Activated CD8-positive, alpha-beta memory T cell treated with anti-CD3 and anti-CD28 coated beads for 36 hours (primary cell): ENCODE results near the gene PEPD. TPM values are rescaled to one million over a fixed set of nuclear protein-coding genes. Genes with fewer than 3 reads are reported as not detected.

ENCODE experiments used
- CTCF ChIA-PET: fragments of 350-600 bp; sonication (Branson Sonifier 250); formaldehyde crosslinking; loops from one replicate; lab custom pipeline; 2021; ENCODE audit warnings: antibody characterized with exemption; lab: Charles Lee
- POLR2A ChIA-PET: fragments of 350-600 bp; sonication (Branson Sonifier 250); formaldehyde crosslinking; loops from one replicate; lab custom pipeline; 2021; ENCODE audit warnings: antibody characterized with exemption; lab: Charles Lee
- total RNA-seq, 2 experiments: library from RNA; stranded (reverse); gene quantifications; one replicate each; pipeline ENCODE4 v1.2.3, GENCODE V29; 2021

Gene PEPD
- total RNA-seq, 2 experiments from 2014 or later: 42.2 to 46.2 TPM

DNA sequence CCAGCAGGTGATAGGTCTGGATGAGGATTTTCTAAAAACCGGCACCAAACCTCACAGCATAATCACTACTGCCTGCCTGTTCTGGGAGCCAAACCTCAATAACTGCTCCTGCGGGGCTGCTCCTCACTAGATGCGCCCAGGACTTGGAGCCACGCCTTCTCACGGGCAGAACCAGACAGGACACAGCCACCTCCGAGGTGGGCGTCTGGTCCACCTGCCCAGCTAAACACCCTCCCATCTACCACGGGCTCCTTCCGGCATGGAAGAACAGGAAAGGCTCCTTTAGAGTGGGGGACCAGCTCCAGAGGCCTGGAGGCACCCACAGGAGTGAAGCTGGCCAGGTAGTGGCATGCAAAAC is 73.5 kb downstream of the PEPD start:
- CTCF ChIA-PET: no interaction called here
- POLR2A ChIA-PET: no interaction called here

DNA sequence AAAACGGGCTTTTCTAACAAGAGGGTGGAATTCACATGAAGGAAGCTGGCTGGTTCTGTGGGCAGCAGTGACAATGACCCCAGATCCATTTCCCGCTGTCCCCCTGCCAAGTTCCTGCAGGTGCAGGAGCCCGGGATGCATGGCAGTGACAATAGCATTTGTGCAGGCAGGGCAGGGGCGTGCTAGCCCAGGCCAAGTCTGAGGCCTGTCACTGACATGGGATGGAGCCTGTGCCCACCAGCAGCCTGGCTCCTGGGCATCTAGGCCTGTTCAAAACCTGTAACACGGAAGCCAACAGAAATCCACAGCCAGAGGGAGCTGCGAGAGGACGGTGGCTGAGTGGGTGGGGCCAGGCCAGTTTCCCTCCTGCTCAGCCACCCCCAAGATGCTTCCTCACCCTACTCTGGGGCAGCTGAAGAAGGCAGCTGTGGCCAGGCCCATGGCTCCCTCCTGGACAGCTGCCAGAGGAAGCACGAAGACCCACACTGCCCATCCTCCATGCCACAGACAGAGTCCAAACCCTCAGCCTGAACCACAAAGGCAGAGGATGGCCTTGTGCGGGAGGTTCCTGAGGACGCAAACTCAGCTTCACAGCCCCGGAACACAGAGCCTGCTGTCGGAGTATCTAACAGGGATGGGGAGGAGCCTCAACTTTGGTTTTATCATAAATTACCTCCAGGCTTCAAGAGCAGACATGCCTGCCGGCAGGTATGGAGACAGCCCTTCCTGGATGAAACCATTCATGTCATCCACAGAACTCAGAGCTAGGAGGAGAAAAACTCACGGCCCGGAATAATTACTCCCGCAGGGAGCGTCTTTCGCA is 74.0 kb downstream of the PEPD start:
- ChIA-PET CTCF (no interaction called here), POLR2A (no interaction called here)

DNA sequence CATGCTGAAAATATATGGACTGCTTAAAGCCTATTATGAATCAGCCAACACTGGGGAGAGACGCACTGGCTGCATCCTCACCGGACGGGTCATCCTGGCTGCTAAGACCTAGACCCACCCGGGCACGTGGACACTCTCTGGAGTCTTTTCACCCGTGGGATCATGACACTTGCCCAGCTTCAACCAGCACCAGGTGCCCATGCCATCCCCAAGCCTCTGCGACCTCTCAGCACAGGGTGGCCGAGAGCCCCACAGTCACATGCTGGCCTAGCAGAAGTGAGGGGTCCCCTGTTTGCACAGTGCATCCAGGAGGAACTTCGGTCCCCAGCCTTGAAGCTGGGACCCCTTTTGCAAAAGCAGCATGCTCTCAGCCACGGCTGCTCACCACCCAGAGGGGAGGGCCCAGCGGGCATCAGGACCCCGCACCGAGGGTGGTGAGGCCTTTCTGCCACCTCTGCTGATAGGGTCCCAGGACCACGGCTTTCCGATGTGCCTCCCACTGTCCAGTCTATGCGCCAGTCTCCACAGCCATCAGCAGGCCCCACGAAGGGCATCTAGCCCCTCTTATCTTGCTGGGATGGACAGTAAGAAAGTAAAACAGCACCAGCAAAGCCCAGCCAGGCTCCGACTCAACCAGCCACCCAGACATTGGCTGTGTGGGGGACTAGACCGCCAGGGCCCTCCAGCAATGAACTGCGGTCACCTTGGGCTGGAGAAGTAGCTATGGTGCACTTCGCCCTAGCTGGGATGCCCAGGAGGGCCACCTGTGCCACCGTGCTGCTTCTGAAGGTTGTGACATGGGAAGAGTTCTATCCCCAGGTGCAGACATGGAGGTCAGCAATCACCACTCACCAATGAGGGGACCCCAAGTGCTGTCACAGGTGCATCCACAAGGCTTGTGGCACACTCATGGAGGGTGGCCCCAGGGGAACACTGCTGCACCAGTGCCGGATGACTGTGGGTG is 75.0 kb downstream of the PEPD start:
- ChIA-PET CTCF (no interaction called here), POLR2A (no interaction called here)

DNA sequence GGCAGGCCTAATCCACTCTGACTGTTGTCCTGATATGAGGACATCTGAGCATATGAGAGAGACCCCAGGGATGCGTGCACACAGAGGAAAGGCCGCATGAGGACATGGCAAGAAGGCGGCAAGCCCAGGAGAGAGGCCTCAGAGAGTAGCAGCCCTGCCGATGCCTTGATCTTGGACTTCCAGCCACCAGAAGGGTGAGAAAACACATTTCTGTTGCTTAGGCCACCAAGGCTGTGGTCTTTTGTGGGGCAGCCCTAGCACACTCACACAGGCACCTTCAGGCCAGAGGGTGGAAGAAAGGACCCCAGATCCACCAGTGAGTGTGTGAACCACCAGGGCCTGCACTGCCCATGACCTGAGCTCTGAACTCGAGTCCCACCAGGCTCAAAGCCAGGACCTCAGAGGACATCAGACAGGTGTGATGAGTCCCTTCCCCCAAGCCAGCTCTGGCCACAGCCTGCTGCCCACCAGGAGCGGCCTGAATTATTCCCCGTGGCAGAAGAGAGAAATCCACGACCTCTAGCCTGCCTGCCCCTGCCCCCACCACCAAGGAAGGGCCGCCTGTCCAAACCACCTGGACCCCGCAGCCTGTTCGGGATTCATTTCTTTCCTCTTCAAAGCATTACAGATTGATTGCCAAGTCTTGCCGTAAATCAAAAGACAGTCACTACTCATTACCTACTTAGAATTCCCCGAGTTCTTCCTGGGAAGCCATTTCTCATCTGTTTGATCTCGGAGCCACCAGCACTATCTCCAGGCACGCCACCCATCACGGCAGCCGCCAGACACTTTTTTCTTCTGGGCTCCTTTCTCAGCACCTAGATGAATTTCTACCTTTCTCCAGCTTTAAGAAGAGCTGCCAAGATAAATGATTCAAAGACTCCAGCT is 75.9 kb downstream of the PEPD start:
- POLR2A ChIA-PET: no interaction called here
- CTCF ChIA-PET: no interaction called here

DNA sequence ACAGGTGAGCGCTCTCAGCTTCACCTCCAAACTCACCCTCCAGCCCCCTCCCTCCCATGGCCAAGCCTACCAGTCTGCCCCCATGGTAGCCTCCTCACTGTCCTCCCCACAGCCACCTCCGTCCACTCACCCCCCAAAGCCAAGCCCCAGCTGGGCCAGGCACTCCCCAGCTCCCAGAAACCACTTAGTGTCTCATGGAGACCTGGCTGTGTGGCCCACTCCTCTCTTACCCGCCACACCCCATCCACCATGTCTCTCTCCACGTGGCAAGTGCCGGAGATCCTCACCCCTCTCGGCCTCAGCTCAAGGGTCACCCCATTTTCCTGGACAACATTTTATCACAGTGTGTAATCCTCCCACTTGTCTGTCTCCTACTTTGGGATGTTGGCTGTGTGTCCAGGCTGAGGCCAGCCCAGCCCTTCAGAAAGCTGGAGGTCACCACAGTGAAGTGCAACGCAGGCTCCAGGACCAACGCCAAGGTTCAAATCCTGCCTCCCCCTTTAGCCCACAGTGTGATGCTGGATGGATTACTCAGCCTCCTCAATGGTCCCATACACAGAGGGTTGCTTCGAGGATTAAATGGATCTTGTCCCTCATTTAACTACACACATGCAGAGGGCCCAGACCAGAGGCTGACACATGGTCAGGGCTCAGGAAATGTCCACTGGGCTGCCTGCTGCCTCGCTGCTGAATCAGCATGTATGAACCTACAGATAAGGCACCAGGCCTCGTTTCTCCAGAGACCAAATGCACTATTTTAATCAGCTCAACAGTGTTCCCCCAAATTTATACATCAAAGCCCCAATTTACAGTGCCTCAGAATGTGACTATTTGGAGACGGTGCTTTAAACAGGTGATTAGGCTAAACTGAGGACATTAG is 76.8 kb downstream of the PEPD start:
- CTCF ChIA-PET: interaction anchor here (0.7 kb wide), 1 partner anchor 14 kb away, joined by 3 read pairs; no protein-coding TSS in a partner anchor
- POLR2A ChIA-PET: no interaction called here

DNA sequence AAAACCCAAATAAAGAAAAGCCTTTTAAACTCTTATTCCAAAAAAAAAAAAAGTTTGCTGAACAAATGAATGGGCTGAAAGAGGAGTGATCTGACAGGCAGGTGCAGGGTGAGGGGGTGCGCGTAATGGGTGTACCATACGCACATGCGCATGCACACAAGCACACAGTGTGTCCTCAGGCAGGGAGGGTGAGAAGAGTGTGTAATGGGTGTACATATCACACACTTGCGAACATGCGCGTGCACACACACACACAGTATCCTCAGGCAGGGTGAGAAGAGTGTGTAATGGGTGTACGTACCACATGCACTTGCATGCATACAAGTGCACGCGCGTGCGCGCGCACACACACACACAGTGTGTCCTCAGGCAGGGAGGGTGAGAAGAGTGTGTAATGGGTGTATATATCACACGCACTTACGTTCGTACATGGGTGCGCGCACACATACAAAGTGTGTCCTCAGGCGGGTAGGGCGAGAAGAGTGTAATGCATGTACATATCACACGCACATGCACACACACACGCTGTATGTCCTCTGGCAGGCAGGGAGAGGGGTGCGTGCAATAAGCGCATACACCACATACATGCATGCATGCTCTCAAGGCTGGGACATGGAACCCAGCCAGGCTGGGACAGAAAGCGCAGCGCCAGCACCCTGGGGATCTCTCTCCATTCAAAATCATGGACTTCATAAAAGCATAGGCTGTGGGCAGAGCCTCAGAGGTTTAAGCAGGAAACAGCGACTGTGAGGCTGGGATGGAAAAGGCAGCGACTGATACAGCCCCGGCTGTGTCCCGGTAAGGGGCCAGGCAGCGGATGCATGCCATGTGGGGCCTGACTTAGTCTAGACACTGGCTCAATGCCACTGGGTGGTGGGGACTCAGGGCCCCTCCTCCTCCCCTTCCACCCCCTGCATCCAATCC is 77.7 kb downstream of the PEPD start:
- POLR2A ChIA-PET: no interaction called here

DNA sequence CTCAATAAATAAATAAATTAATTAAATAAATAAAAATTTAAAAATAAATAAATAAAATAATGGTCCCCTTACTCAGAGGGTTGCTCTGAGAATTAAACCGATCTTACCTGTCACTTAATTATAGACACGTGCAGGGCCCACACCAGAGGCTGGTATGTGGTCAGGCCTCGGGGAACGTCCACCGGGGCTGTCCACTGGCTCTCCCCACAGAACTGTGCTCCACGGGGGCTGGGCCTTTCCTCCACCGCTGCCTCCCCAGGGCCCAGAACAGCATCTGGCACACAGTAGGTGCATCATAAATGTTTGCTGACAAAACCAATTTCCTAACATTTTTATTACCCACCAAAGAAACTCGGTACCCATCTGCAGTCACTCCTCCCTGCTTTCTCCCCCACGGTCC is 78.9 kb downstream of the PEPD start:
- ChIA-PET POLR2A (no interaction called here), CTCF (no interaction called here)

More for the DNA sequence above, 77.7 kb downstream of the PEPD start:
- CTCF ChIA-PET: interaction anchor here (0.7 kb wide), 1 partner anchor 13 kb away, joined by 3 read pairs; no protein-coding TSS in a partner anchor

DNA sequence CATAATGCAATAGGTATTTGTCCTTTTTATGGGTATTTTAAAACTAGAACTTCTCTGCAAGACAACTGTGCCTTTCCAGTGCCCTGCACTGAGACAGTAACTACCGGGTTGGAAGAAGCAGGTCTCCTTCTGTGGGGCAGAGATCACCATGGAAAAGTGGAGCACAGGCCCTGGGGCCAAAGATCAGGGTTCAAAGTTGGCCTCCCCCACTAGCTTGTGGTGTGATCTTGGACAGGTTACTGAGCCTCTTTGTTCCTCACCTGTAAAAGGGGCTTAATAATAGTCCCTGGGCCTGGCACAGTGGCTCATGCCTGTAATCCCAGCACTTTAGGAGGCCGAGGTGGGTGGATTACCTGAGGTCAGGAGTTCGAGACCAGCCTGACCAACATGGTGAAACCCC is 79.8 kb downstream of the PEPD start:
- CTCF ChIA-PET: no interaction called here
- POLR2A ChIA-PET: no interaction called here

DNA sequence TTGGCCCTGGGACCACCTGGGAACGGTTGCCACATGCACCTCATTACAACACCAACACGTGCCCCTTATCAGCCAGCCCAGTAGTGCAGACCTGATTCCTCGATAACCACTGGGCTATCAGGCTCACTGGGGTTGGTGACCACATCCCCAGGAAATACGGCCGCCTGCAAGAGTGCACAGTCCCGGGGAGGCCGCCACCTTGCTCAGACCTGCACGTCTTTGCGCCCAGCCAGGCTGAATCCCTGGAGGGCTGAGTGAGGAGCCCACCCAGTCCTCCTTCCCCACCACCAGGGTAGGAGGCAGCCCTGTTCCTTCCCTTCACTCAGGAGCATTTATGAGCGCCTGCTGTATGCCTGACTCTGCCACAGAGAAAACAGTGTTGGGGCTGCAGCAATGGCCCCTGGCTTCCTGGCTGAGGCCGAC is 80.3 kb downstream of the PEPD start:
- ChIA-PET CTCF (no interaction called here), POLR2A (no interaction called here)

DNA sequence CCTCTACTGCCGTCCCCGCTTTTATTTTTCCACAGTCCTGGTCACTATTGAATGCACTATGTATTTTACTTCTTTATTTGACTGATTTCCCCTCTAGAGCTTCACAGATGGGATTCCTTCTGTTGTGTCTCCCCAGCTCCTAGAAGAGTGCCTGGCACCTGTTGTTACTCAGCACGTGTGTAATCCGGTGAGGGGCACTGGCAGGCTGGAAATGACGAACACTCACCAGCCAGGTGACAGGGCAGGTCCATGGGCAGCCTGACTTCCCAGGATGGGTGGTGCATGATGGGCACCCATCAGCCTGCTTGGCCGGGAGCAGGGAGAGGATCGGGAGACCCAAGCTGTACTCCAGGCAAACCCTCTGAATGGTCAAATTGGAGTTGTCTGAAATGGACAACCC is 80.9 kb downstream of the PEPD start:
- ChIA-PET POLR2A (no interaction called here), CTCF (interaction anchor here (0.6 kb wide), 1 partner anchor 671 kb away, joined by 3 read pairs; no protein-coding TSS in a partner anchor)

DNA sequence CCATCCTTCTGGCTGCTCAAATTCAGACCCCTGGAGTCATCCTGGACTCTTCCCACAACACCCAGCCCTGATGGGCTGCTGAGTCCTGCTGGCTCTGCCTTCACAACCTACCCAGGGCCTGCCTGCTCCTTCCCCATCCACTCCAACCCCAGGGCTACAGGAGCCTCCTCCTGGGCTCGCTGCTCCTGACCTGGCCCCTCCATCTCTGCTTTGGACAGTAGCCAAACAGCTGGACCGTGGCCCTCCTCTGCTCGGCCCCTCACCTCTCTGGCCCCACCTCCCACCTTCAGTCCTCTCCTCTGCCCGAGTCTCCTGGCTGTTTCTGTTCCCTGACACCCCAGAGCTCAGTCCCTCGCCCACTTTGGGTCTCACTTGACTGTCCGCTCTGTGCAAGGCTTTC is 81.3 kb downstream of the PEPD start:
- POLR2A ChIA-PET: no interaction called here
- CTCF ChIA-PET: interaction anchor here (0.6 kb wide), 1 partner anchor 671 kb away, joined by 3 read pairs; no protein-coding TSS in a partner anchor

DNA sequence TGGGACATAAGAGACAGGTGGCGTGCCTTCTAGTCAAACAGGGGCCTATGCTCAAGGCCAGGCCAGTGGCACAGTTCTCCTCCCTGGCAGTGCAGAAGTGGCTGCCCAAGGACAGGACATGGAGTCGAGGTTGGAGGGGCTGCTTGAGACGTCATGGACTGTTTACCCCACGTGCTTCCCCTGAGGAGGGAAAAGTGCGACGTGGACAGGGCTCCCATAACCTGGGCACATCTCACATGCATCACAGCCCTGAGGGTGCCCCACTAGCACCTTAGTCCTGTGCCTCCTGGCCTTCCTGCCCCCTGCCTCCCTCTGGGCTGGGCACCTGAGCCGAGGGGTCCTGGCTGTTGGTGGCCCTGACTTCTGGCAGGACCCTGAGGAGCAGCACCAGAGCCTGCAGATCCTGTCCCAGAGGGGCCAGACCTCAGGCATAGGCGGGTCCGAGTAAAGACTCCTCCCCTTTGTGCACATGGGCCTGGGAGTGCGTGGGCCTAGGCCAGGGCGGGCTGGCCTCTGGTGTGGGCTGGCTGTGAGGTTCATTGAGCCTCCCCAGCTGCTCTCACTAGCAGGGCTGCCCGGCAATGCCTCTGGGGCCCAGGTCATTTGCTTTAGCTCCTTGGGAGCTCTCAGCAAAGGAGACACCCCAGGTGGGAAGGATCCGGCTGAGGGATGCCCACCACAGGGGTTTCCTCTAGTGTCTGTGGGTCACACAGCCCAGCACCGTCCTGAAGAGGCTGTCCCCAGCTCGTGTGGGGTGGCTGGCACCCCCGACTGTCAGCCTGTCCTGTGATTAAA is 82.4 kb downstream of the PEPD start:
- POLR2A ChIA-PET: no interaction called here
- CTCF ChIA-PET: no interaction called here

DNA sequence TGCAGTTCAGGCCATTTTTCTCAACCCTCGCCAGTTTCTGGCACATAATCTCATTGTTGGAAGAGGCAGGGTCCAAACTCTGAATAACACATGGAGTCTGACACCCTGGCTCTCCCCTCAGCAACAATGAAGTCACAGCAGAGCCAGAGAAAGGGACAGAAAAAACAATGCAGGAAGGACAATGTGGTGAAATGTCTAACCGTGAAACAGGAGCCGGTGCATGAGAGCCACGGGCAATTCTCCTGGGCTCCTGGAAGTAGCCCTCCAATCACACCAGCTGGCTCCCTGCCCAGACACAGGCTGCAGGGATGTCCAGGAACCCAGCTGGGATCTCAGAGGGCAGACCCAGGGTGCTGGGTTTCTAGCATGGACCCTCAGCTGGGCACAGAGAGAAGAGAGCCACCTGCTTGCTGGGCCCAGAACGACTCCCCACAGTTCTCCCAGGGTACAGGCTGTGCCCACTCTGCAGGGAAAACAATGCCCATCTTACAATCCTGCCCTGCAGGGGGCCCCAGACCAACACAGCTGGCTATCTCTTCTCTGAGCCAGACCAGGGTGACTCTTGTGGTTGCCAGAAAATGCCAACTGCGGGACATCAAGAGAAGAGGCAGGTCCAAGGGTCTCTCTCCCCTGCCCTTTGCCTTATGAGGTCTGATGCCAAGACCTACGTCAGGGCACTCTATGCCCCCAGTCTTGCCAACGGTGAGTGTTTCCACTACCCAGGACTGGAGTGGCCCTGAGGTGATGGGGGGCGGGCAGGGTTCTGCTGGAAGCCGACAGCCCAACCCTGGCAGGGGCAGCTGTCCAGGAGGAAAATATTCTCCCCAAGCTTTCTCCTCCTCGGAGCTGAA is 83.5 kb downstream of the PEPD start:
- ChIA-PET CTCF (no interaction called here), POLR2A (no interaction called here)

DNA sequence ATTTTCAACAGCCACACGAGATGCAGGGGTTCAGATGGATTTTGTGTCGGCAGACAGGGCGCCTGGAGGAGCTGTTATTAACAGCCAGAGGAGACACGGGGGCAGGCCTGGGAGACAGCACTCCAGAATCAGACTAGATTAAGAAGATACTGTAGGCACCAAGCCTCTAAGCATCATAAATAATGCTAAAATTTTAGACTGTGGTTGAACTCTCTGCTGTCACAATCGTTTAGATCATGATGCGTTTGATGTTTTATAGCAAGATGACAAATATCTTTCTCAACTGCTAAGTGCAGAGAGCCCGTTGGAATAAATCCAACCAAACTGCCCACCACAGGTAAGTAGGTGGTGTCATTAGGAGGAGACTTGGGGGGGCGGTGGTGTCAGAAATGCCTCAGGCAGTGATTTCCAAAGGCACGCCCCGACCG is 84.2 kb downstream of the PEPD start:
- ChIA-PET CTCF (no interaction called here), POLR2A (no interaction called here)
